ENCODE data around the gene ARHGAP5. TPM values are rescaled to one million over a fixed set of nuclear protein-coding genes. Genes with fewer than 3 reads are reported as not detected.
"Not testable (repeated sequence)": the region's sequence is repeated elsewhere in the genome, so short reads cannot be mapped to it uniquely, and the experiment has no call there.

The ARHGAP5 gene
- total RNA-seq, 6 experiments from 2014 or later, result 75.4 to 101 (median 82.2) TPM

- Mint-ChIP-seq H3K36me3 (ENCODE audit: low read depth) (peaks cover 49% of the 10 kb centered on the region), H3K27ac (peak overlapping the region; percentile 62), H3K27me3 (ENCODE audit: insufficient read depth) (peaks cover 2% of the 10 kb centered on the region), H3K4me3 (no peak overlapping the region), H3K4me1 (ENCODE audit: low read depth) (peaks cover 37% of the 10 kb centered on the region), H3K9me3 (peaks cover 4% of the 10 kb centered on the region)
- DNase-seq, result peak; percentile 44
- TF ChIP-seq, protein P1, sequence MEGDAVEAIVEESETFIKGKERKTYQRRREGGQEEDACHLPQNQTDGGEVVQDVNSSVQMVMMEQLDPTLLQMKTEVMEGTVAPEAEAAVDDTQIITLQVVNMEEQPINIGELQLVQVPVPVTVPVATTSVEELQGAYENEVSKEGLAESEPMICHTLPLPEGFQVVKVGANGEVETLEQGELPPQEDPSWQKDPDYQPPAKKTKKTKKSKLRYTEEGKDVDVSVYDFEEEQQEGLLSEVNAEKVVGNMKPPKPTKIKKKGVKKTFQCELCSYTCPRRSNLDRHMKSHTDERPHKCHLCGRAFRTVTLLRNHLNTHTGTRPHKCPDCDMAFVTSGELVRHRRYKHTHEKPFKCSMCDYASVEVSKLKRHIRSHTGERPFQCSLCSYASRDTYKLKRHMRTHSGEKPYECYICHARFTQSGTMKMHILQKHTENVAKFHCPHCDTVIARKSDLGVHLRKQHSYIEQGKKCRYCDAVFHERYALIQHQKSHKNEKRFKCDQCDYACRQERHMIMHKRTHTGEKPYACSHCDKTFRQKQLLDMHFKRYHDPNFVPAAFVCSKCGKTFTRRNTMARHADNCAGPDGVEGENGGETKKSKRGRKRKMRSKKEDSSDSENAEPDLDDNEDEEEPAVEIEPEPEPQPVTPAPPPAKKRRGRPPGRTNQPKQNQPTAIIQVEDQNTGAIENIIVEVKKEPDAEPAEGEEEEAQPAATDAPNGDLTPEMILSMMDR (IDR thresholded peaks at IDR 0.05), result no peak
Observed at GRCh38 chr14:32129124-32129523, 52.0 kb downstream of the ARHGAP5 start.

DNA sequence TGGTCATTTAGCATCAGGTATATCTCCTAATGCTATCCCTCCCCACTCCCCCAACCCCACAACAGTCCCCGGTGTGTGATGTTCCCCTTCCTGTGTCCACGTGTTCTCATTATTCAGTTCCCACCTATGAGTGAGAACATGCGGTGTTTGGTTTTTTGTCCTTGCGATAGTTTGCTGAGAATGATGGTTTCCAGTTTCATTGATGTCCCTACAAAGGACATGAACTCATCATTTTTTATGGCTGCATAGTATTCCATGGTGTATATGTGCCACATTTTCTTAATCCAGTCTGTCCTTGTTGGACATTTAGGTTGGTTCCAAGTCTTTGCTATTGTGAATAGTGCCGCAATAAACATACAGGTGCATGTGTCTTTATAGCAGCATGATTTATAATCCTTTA, 54.6 kb downstream of the ARHGAP5 start:
- not testable (repeated sequence) for H3K27me3 Mint-ChIP-seq (ENCODE audit: insufficient read depth); H3K9me3 Mint-ChIP-seq; H3K27ac Mint-ChIP-seq; H3K4me3 Mint-ChIP-seq; DNase-seq
- Mint-ChIP-seq H3K36me3 (ENCODE audit: low read depth) (peaks cover 42% of the 10 kb centered on the region), H3K4me1 (ENCODE audit: low read depth) (peaks cover 41% of the 10 kb centered on the region)

DNA sequence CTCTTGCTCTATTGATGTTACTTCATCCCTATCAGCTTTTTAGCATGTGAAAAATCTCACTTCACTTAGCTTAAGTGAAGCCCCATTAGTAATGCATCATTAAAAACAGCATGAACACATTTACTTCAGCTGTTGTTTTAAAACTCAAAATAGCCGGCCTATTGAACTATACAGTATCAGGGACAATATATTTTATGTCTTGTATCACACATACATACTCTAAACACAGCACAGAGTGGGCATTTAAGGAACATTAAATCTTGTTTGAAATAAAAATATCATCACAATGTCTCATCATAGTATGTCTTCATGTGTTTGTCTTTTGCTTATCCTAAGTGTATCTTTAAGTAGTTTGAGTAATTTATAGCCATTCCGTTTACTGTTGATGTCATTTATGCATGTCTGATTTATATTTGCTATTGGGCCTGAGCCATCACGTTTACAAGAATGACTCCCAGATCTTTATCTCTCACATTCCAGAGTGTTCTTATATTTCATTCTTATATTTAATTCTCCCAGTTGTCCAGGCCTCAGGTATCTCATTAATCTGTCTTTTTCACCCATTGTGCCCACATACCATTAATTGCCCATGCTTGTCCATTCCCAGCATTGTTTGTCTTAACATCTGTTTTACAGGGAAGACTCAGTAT, 57.5 kb downstream of the ARHGAP5 start:
- DNase-seq, result peak; percentile 78
- Mint-ChIP-seq H3K27me3 (ENCODE audit: insufficient read depth) (peaks cover 2% of the 10 kb centered on the region; the same call in 1 of the 2 replicates), H3K27ac (peak overlapping the region; percentile 42), H3K4me3 (peak overlapping the region; percentile 12), H3K9me3 (peaks cover 18% of the 10 kb centered on the region), H3K4me1 (ENCODE audit: low read depth) (peaks cover 27% of the 10 kb centered on the region), H3K36me3 (ENCODE audit: low read depth) (peaks cover 53% of the 10 kb centered on the region)
- TF ChIP-seq, protein P1 (IDR thresholded peaks at IDR 0.05), result no peak

DNA sequence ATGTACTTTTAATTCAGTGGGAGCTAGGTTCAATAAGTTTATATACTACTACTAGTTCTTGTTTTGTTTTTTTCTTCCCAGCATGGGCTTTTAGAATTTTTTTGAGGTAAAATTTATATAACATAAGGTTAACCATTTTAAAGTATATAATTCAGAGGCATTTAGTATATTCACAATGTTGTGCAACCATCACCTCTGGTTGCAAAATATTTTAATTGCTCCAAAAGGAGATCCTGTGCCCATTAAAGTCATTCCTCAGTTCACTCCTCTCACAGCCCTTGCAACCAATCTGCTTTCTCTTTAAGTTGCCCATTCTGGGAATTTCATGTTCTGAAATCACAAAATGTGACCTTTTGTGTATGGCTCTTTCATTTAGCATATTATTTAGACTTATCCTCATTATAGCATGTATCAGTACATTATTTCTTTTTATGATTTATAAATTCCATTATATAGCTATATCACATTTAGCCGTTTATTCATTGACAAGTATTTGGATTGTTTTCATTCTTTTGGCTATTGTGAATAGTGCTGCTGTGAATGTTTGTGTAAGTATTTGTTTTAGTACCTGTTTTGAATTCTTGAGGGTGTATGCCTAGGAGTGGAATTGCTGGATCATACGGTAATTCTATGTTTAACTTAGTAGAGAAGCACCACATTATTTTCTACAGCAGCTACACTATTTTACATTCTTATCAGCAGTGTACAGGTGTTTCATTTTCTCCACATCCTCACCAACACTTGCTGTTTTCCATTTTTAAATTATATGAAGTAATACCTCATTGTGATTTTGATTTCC, 59.1 kb downstream of the ARHGAP5 start:
- Mint-ChIP-seq H3K4me1 (ENCODE audit: low read depth) (peaks cover 24% of the 10 kb centered on the region), H3K27me3 (ENCODE audit: insufficient read depth) (peaks cover 2% of the 10 kb centered on the region; the same call in 1 of the 2 replicates), H3K36me3 (ENCODE audit: low read depth) (peaks cover 56% of the 10 kb centered on the region), H3K9me3 (peaks cover 18% of the 10 kb centered on the region), H3K4me3 (no peak overlapping the region), H3K27ac (no peak overlapping the region)
- no peak for DNase-seq
- TF ChIP-seq, protein P1 (IDR thresholded peaks at IDR 0.05), result no peak

- Mint-ChIP-seq H3K27ac (no peak overlapping the region), H3K27me3 (ENCODE audit: insufficient read depth) (no peaks in the 10 kb centered on the region), H3K4me3 (no peak overlapping the region)
Observed at GRCh38 chr14:32137313-32137712, 60.2 kb downstream of the ARHGAP5 start.

More at GRCh38 chr14:32137313-32137712, 60.2 kb downstream of the ARHGAP5 start:
- TF ChIP-seq, protein P1 (IDR thresholded peaks at IDR 0.05), result no peak
- peaks cover 24% of the 10 kb centered on the region for H3K4me1 Mint-ChIP-seq (ENCODE audit: low read depth)
- no peak for DNase-seq
- peaks cover 48% of the 10 kb centered on the region for H3K36me3 Mint-ChIP-seq (ENCODE audit: low read depth)
- peaks cover 18% of the 10 kb centered on the region for H3K9me3 Mint-ChIP-seq

All from HFFc6 (cell line).